Activated CD4-positive, CD25-positive, alpha-beta regulatory T cell treated with anti-CD3 and anti-CD28 coated beads, Interleukin-2, amount 50 U/mL, for 24 hours (primary cell): ENCODE results near the gene KRTAP13-3.

Experiments used
- ATAC-seq, 2 donors: fragments of 150-1000 bp; cut with Tn5 transposase; one replicate each; pipeline ENCODE4 v1.10.0; 2021; ENCODE audit warnings: mild to moderate bottlenecking in 1 of 2, moderate library complexity in 1 of 2

KRTAP13-3 gene

GRCh38 chr21:30425826-30426225 lies at the start of gene KRTAP13-3:
Gene KRTAP13-3, minus strand, starts transcription at chr21:30425926. Its CDS starts 14 bp downstream, at chr21:30425912.
- ATAC-seq, result no peak

DNA sequence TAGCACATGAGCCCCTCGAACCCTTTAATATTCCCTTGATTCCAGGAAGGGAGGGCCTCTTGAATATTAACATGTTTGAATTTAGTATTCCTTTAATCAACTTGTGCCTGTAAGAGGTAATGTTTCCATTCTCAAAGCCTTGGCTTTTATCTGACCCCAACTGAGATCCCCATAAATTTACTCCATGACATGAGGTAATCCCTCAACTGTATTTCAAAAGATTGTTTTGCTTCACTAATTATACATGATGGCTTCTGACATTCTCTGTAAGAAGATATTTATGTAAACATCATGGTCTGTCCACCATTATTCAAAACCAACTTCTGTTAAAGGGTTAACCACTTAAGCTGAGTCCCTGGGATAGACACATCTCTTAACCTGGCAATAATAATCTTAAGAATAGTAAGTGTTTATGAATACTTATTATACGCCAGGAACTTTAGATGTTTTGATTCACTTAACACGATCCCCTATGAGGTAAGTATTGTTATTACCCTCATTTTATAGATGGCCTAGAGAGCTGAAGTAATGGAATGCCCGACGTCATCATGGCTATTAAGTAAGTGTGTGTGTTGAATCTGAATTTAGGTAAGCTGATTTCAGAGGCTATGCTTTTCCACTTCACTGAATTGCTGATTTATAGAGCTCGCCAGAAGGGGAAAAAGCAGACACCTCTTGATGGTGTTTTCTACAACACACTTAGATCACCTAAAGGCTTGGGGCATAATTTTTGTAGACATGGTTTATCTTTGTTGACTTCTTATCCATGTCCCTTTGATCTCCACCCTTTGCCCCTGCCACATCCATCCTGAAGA lies 43.4 kb upstream of the KRTAP13-3 start:
- no peak for ATAC-seq

DNA sequence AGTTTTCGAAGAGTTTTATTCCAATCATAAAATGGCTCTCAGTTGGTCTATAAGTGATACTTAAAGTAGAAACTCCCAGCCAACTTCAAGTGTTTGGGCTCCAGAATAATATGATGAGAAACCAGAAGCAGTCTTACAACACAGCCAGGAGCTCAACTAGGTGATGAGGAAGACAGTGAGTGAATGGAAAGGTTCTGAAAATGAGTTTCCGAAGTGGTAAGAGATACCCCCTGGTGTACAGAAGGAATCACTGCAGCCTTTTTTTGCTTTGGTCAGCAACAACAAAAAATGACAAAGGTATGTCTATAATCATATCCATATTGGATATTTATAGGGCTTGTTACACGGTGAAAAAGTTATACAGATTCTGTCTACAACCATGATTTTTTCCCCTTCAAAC lies 38.0 kb upstream of the KRTAP13-3 start:
- no peak for ATAC-seq

DNA sequence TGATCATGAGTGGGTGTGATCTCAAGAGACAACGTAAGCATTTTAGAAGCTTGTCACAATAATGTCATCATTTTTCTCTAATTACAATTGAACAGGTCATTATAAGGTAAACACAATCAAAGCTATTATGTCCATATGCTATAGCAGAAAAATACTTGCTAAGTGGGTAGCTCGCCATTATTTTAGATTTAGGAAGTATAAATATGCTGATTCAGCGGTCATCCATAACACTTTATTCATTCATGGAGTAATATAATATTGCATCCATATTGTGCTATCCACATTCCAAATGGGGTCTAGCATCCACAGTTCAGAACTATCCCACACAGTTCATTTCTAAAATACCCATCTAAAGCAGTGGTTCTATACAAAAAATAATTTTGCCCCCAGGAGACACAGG lies 22.8 kb upstream of the KRTAP13-3 start:
- ATAC-seq, result no peak

DNA sequence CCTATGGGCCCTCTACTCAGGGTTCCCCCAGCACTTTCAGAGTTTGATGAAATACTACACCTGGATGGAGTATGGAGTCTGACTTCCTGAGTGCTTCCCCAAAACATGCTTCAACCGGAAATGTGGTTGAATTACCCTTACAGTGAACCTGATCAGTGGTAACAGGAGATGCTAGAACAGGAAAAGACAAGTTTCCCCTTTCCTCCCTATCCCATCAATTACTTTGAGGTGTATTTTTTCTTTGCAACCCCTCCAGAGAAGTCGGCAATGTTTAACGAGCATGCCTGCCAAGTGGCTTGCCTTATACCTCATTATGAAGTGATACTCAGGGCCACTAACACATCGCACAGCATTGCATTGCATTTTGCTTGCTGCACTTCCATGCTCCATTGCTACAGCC lies 21.3 kb upstream of the KRTAP13-3 start:
- ATAC-seq, result no peak

DNA sequence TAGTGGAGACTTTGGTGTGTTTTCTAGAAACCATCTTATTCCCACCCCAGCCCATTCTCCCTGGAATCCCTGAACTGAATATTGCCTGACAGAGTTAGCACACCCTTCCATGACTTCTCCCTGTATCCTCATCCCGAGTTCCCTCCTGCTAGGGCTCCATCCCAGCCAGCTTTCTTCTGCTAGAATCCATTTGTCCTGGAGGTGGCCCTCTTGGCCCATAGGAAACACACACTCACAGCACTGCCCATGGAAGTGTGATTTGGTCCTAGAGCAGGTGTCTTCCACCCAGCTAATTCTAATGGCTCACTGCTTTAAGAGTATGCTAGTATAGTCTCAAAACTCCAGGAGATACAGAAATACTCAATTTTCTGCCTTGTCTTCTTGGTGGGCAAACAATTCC lies 18.5 kb upstream of the KRTAP13-3 start:
- ATAC-seq, result no peak

DNA sequence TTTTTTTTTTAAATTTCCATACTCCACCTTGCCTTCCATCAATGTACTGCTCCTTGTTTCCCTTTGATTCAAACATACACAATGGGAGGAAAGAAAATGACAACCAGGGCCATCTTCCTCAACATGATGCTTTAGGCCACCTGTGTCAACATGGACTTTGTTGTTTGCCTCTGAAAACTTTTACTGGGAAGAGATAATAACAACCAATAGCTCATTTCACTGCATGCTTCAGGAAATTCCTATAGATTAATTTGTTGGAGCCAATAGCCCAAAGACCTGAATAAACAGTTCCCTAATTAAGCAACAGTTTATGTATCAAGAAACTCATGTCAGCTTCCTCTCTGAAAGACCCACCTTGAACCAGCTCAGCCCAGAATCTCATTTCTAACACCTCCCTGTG lies 17.5 kb upstream of the KRTAP13-3 start:
- no peak for ATAC-seq

- no peak for ATAC-seq
Measured at GRCh38 chr21:30439975-30440374, 14.2 kb upstream of the KRTAP13-3 start, which contains the start of gene KRTAP15-1. Gene KRTAP15-1, plus strand, starts transcription at chr21:30440275. Its CDS starts 53 bp downstream, at chr21:30440328.

DNA sequence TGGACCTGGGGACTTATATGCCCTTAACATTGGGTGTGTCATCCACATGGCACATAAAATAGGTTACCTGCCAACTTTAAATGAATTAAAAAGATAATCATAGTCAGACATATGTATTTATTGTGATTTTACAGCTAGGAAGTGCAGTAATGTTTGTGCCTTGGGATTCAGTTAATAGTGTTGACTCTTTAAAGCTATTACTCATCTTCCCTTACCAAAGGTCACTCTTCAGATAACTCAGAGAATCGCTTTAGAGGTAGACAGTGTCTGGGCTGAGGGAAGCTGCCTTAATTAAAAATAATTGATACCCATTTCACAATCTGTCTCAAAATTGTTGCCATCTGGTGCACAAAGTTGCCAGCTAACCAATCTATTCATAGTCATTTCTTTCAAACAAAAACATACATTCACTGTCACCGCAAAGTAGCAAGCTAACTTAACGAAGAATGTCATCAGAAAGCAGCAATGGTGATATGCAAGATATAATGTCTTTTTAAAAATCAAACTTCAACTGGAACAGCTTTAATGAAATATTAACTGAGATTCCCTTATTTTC lies 11.4 kb upstream of the KRTAP13-3 start:
- ATAC-seq, result no peak

- no peak for ATAC-seq
Measured at GRCh38 chr21:30434033-30434631, 8.4 kb upstream of the KRTAP13-3 start.

DNA sequence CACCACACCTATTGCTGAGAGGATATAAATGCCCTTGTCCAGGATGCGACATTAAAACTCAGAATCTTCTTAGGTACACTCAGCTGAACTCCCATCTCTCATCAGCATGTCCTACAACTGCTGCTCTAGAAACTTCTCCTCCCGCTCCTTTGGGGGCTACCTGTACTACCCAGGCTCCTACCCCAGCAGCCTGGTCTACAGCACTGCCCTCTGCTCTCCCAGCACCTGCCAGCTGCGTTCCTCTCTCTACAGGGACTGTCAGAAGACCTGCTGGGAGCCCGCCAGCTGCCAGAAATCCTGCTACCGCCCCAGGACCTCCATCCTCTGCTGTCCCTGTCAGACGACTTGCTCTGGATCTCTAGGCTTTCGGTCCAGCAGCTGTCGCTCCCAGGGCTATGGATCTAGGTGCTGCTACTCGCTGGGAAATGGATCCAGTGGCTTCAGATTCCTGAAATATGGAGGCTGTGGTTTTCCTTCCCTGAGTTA lies 4.5 kb upstream of the KRTAP13-3 start, which contains the start of gene KRTAP13-4:
Gene KRTAP13-4, plus strand, starts transcription at position 51 of the 486 bp plus-strand sequence. Its CDS starts 56 bp downstream, at position 107.
- no peak for ATAC-seq

DNA sequence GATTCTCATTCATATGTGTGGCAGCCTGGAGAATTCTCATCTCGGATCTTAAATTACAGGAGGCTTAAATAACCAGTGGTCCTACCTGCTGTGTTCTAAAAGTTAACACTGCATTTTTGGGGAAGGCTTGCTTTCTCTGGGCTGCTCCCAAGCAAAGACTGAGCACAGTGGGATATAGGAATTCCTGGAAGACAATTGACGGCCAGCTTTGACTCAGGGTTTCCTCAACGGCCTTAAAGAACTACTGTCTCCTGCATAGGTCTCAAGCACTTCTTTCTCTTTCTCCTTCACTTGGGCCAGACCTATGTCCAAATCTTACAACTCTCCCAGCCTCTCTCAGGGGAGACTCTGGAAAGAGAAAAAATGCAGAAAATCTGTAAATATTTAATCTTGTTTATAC lies 1.0 kb upstream of the KRTAP13-3 start:
- ATAC-seq, result no peak

- ATAC-seq, result no peak
Measured at GRCh38 chr21:30415993-30416392, 9.7 kb downstream of the KRTAP13-3 start.

- no peak for ATAC-seq
Measured at GRCh38 chr21:30408782-30409494, 16.8 kb downstream of the KRTAP13-3 start.

DNA sequence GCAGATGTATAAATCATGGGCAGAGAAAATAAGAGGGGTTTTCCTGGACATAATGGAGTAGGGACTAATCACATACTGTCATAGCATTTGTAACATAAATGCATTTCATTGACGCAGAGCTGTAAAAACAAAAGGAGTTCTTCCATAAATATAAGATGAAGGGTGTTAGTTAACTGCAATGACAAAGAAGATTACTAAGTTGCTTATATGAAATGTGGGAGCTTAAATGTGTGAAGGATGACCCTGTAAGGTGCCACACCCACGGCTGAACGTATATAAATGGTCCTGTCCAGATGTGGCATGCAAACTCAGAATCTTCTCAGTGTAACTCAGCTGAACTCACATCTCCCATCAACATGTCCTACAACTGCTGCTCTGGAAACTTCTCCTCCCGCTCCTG lies 30.0 kb downstream of the KRTAP13-3 start, which contains the start of gene KRTAP13-1:
Gene KRTAP13-1, plus strand, starts transcription at position 301 of the 400 bp plus-strand sequence. Its CDS starts 56 bp downstream, at position 357.
- ATAC-seq, result no peak

- no peak for ATAC-seq
Measured at GRCh38 chr21:30391492-30392025, 34.2 kb downstream of the KRTAP13-3 start.

DNA sequence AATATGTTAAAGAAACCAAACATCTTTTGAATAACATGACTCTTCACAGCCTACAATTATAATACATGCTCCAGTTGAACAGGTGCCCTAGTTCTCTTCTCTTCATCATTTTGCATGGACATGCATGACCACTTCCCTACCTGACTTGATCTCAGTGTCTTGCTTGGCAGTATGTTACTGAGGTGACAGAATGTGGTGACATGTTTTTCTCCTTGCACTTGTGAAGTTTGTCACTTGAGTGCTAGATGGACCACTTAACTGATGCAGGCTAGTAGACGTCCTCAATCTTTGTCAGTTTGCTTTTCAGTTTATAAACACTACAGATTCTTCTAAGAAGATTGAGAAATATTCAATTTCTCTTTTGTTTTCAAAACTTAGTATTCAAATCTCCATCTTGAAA lies 43.5 kb downstream of the KRTAP13-3 start:
- no peak for ATAC-seq
